SK-N-SH (cell line): ENCODE measurements around the gene MAD1L1. TPM values are rescaled to one million over a fixed set of nuclear protein-coding genes. Genes with fewer than 3 reads are reported as not detected.
A peak's percentile ranks its signal among the peaks of the same experiment; 100 is the strongest.

Experiments
- CTCF ChIA-PET: fragments of 300-600, 350-600 bp; formaldehyde crosslinking; extraction: SDS; loops from one replicate; lab custom pipeline; 2021; lab: Yijun Ruan, JAX
- POLR2A ChIA-PET: fragments of 350-600 bp; sonication (Branson Sonifier 250); formaldehyde crosslinking; extraction: SDS; loops from one replicate; lab custom pipeline; 2020; ENCODE audit warnings: antibody characterized with exemption, inconsistent platforms; lab: Yijun Ruan, JAX
- DNase-seq: peaks from one replicate; pipeline ENCODE4 v3.0.0; 2012
- H2AFZ ChIP-seq: fragments of 200-600 bp; sonication (generic); 2 replicates; pipeline ENCODE4 v1.8.1; 2016; ENCODE audit warnings: antibody characterized with exemption, mild to moderate bottlenecking, low read depth
- H3F3A ChIP-seq: fragments of 200-600 bp; sonication (generic); replicated peaks from 2 replicates; pipeline ENCODE3; 2016; ENCODE audit warnings: antibody characterized with exemption, mild to moderate bottlenecking; ENCODE audit not compliant: insufficient read depth
- H3K27ac ChIP-seq, 2 experiments: fragments of 200-500 bp in 1 of 2; fragments of 200-600 bp in 1 of 2; sonication (Bioruptor generic) in 1 of 2; sonication (generic), shearing (Covaris generic) in 1 of 2; 2 replicates each; pipeline versions ENCODE4 v1.5.1 to v1.6.1; 2014 to 2016; ENCODE audit warnings: low read depth in 2 of 2, inconsistent platforms in 1 of 2, low read length in 1 of 2, mild to moderate bottlenecking in 1 of 2, mixed read lengths in 1 of 2
- H3K27me3 ChIP-seq: fragments of 200-600 bp; sonication (generic), shearing (Covaris generic); 2 replicates; pipeline ENCODE4 v1.6.1; 2016; ENCODE audit warnings: mixed run types; ENCODE audit not compliant: insufficient read depth
- H3K36me3 ChIP-seq, 2 experiments: fragments of 200-500 bp in 1 of 2; fragments of 200-600 bp in 1 of 2; sonication (Bioruptor generic) in 1 of 2; sonication (generic) in 1 of 2; replicated peaks in 1 of 2; 2 replicates each; pipeline versions ENCODE3 to v1.5.1; 2014 to 2016; ENCODE audit warnings: low read length in 1 of 2, mild to moderate bottlenecking in 1 of 2; ENCODE audit not compliant: insufficient read depth in 2 of 2, control insufficient read depth in 1 of 2
- H3K4me1 ChIP-seq, 2 experiments: fragments of 200-500 bp in 1 of 2; fragments of 200-600 bp in 1 of 2; sonication (Bioruptor generic) in 1 of 2; sonication (generic), shearing (Covaris generic) in 1 of 2; 2 replicates each; pipeline versions ENCODE4 v1.5.1 to v1.6.1; 2014 to 2016; ENCODE audit warnings: low read depth in 1 of 2, low read length in 1 of 2, mixed run types in 1 of 2; ENCODE audit not compliant: insufficient read depth in 2 of 2, control insufficient read depth in 1 of 2
- H3K4me2 ChIP-seq: fragments of 200-600 bp; sonication (generic), shearing (Covaris generic); 2 replicates; pipeline ENCODE4 v1.6.1; 2017; ENCODE audit warnings: mixed run types
- H3K4me3 ChIP-seq, 2 experiments: fragments of 200-500 bp in 1 of 2; fragments of 200-600 bp in 1 of 2; sonication (Bioruptor generic) in 1 of 2; sonication (generic), shearing (Covaris generic) in 1 of 2; 2 replicates each; pipeline versions ENCODE4 v1.5.1 to v1.8.1; 2014 to 2016; ENCODE audit warnings: low read depth in 2 of 2, inconsistent platforms in 1 of 2, low read length in 1 of 2, mild to moderate bottlenecking in 1 of 2, mixed read lengths in 1 of 2, moderate library complexity in 1 of 2
- H3K79me2 ChIP-seq: fragments of 200-600 bp; sonication (generic); 2 replicates; pipeline ENCODE4 v1.8.1; 2017; ENCODE audit warnings: mild to moderate bottlenecking; ENCODE audit not compliant: insufficient read depth
- H3K9ac ChIP-seq: fragments of 200-600 bp; sonication (generic); 2 replicates; pipeline ENCODE4 v1.6.1; 2017; ENCODE audit warnings: mixed run types
- H3K9me2 ChIP-seq: fragments of 200-600 bp; sonication (generic); 2 replicates; pipeline ENCODE4 v1.6.1; 2017; ENCODE audit warnings: mixed run types
- H3K9me3 ChIP-seq: fragments of 200-600 bp; sonication (generic); 2 replicates; pipeline ENCODE4 v1.6.1; 2017; ENCODE audit warnings: mixed run types, mild to moderate bottlenecking, moderate library complexity
- H4K20me1 ChIP-seq: fragments of 200-600 bp; sonication (generic); 2 replicates; pipeline ENCODE4 v1.6.1; 2017; ENCODE audit warnings: mild to moderate bottlenecking, mixed run types; ENCODE audit not compliant: insufficient read depth
- EP300 ChIP-seq, 2 experiments: IDR thresholded peaks; 2 replicates each; pipeline versions ENCODE4 v1.4.0 to v1.6.1; 2012; ENCODE audit warnings: borderline replicate concordance in 1 of 2, low read depth in 1 of 2, low read length in 1 of 2
- FOXJ3 ChIP-seq: sonication (generic); formaldehyde crosslinking; IDR thresholded peaks from 2 replicates; pipeline ENCODE4 v1.5.1; 2020; ENCODE audit warnings: mild to moderate bottlenecking, missing genetic modification reagents
- GABPA ChIP-seq: IDR thresholded peaks from 2 replicates; pipeline ENCODE4 v1.4.0; 2012; ENCODE audit warnings: low read depth, mild to moderate bottlenecking
- JUND ChIP-seq: IDR thresholded peaks from 2 replicates; pipeline ENCODE4 v1.4.0; 2012
- MAX ChIP-seq: IDR thresholded peaks from 2 replicates; pipeline ENCODE4 v1.4.0; 2012; ENCODE audit warnings: low read depth
- NFIC ChIP-seq: IDR thresholded peaks from 2 replicates; pipeline ENCODE4 v1.4.0; 2012; ENCODE audit warnings: borderline replicate concordance
- RFX5 ChIP-seq: IDR thresholded peaks from 2 replicates; pipeline ENCODE4 v1.6.1; 2012; ENCODE audit warnings: mild to moderate bottlenecking, improper control_type of control experiment, low read length
- TCF12 ChIP-seq: IDR thresholded peaks from 2 replicates; pipeline ENCODE4 v1.4.0; 2012
- TEAD4 ChIP-seq: IDR thresholded peaks from 2 replicates; pipeline ENCODE4 v1.4.0; 2012; ENCODE audit warnings: mild to moderate bottlenecking, borderline replicate concordance; ENCODE audit not compliant: insufficient read depth
- USF2 ChIP-seq: fragments of 150-350 bp; IDR thresholded peaks from 2 replicates; pipeline ENCODE4 v1.6.1; 2017; ENCODE audit warnings: antibody characterized with exemption, low read length, low read depth, borderline replicate concordance
- YY1 ChIP-seq: IDR thresholded peaks from 2 replicates; pipeline ENCODE4 v1.4.0; 2012; ENCODE audit warnings: low read depth, mild to moderate bottlenecking
- ZBTB33 ChIP-seq: IDR thresholded peaks from 2 replicates; pipeline ENCODE4 v1.4.0; 2012; ENCODE audit warnings: low read depth, borderline replicate concordance
- WGBS: methylation state at CpG from one replicate; pipeline ENCODE4 v1.1.6; 2017; ENCODE audit warnings: low lambda C conversion rate; 5-methylcytosine and 5-hydroxymethylcytosine counted together
- polyA plus RNA-seq, 3 experiments: library from polyadenylated mRNA; depleted of rRNA; stranded (reverse); fragments of >200 nt; gene quantifications; 2 replicates each; pipeline ENCODE4 v1.2.3, GENCODE V29; 2012

Gene MAD1L1
- polyA plus RNA-seq, 1 of the 3 experiments (the other 2 are of a cell fraction) = 46.2 TPM

GRCh38 chr7:2172311-2173188 is 60.2 kb downstream of the MAD1L1 start:
- POLR2A ChIA-PET = no interaction called here
- whole genome bisulfite sequencing = 88% methylated on average over 39 of the region's 39 CpGs

More at GRCh38 chr7:2172311-2173188, 60.2 kb downstream of the MAD1L1 start:
- Histone ChIP-seq H3K4me1 (peaks cover 29 to 61% of the 10 kb centered on the region in 2 experiments), H3F3A (peaks cover 27% of the 10 kb centered on the region)
- DNase-seq = peak; percentile 39
- TF ChIP-seq YY1 (no peak), TCF12 (no peak; the same call in 1 of the 2 replicates), TEAD4 (no peak), GABPA (no peak), MAX (peak; percentile 34; the same call in 1 of the 2 replicates), JUND (no peak), USF2 (no peak), EP300 (IDR thresholded peaks at IDR 0.05; ENCODE audit: borderline replicate concordance in 1 of 2, low read depth in 1 of 2, low read length in 1 of 2) (no peak), RFX5 (no peak), NFIC (peak; percentile 90), ZBTB33 (no peak), FOXJ3 (CRISPR knock-in tag) (no peak)
- TF ChIP-seq, all 33 proteins: peak for 2
- no peaks in the 10 kb centered on the region for H3K9me2 ChIP-seq
- no peaks in the 10 kb centered on the region for H3K27me3 ChIP-seq
- H3K4me2 ChIP-seq = peak overlapping the region; percentile 30; the same call in 1 of the 2 replicates
- no peak overlapping the region for H2AFZ ChIP-seq
- peaks cover 3% of the 10 kb centered on the region; the same call in 1 of the 2 replicates for H3K79me2 ChIP-seq
- H3K4me3 ChIP-seq = no peak overlapping the region
- H3K9ac ChIP-seq = no peak overlapping the region
- H3K27ac ChIP-seq = peak overlapping the region; percentile 37 to 70; a peak in 3 of 4 replicates
- no peaks in the 10 kb centered on the region for H4K20me1 ChIP-seq
- CTCF ChIA-PET = interaction anchor here (1.0 to 1.6 kb wide), 4 partner anchors 10 to 37 kb away, joined by 3 to 6 read pairs (median 4); no protein-coding TSS in a partner anchor
- peaks cover 1 to 8% of the 10 kb centered on the region in 2 experiments for H3K36me3 ChIP-seq
- no peaks in the 10 kb centered on the region for H3K9me3 ChIP-seq
